ENCODE results near the gene ELL3. TPM values are rescaled to one million over a fixed set of nuclear protein-coding genes. Genes with fewer than 3 reads are reported as not detected.
"Not testable (repeated sequence)": the region's sequence is repeated elsewhere in the genome, so short reads cannot be mapped to it uniquely, and the experiment has no call there.

Gene ELL3
- total RNA-seq, 1 experiment from 2014 or later = 522 TPM

DNA sequence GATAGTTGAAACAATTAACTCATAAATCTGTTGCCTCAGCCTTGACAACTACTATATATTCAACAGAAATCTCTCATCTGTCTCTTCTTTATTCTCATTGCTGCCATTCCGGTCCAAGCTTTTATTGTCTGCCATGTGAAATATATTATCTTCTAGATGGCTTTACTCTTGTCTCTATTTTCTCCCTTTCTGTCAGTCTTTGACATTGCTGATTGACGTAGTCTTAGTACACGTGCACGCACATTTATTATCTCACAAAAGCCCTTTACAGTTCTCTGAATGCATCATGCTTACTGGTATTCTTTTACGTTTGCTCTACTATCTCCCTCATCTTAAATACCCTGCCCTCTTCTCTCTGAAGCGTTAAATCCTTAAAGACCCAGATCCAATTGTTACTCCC lies 24.9 kb downstream of the ELL3 start:
- Histone ChIP-seq H3K4me2 (ENCODE audit: low read depth, low read length, poor library complexity, severe bottlenecking) (no peak overlapping the region), H3K4me3 (ENCODE audit: low read length) (no peak overlapping the region), H3K9ac (ENCODE audit: low read length) (no peak overlapping the region), H4K20me1 (ENCODE audit: insufficient read depth, low read depth, low read length) (peaks cover 85% of the 10 kb centered on the region), H3K9me2 (replicated peaks; ENCODE audit: insufficient read depth, low read length) (no peaks in the 10 kb centered on the region), H3K9me3 (ENCODE audit: low read length) (no peaks in the 10 kb centered on the region), H2AFZ (ENCODE audit: low read length) (no peak overlapping the region), H3K27me3 (ENCODE audit: low read length) (no peaks in the 10 kb centered on the region), H3K79me2 (ENCODE audit: low read length) (peaks cover 98% of the 10 kb centered on the region), H3K4me1 (ENCODE audit: low read length) (peaks cover 52% of the 10 kb centered on the region), H3K36me3 (ENCODE audit: insufficient read depth, low read length) (peaks cover 51% of the 10 kb centered on the region), H3K27ac (ENCODE audit: low read length) (peak overlapping the region; percentile 92)
- no peak for DNase-seq

DNA sequence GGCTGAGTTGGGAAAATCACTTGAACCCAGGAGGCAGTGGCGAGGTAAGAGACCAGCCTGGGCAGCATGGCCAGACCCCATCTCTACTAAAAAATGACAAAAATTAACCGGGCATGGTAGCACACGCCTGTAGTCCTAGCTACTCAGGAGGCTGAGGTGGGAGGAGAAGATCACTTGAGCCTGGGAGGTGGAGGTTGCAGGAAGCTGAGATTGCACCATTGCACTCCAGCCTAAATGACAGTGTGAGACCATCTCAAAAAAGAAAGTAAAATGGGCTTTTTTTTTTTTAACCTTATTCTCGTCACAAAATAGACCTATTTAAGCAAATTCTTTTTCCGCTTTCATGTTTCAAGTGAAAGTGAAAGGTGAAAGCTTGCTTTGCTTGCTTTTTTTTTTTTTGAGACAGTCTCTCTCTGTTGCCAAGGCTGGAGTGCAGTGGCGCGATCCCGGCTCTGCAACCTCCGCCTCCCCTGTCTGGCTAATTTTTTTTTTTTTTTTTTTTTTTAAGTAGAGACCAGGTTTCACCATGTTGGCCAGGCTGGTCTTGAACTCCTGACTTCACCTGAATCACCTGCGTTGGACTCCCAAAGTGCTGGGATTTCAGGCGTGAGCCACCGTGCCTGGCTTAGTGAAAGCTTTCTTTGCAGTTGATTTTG lies 26.9 kb downstream of the ELL3 start:
- Histone ChIP-seq H2AFZ (ENCODE audit: low read length) (no peak overlapping the region), H3K9me2 (replicated peaks; ENCODE audit: insufficient read depth, low read length) (no peaks in the 10 kb centered on the region), H4K20me1 (ENCODE audit: insufficient read depth, low read depth, low read length) (peaks cover 69% of the 10 kb centered on the region), H3K4me2 (ENCODE audit: low read depth, low read length, poor library complexity, severe bottlenecking) (peak overlapping the region; percentile 98), H3K36me3 (ENCODE audit: insufficient read depth, low read length) (peaks cover 35% of the 10 kb centered on the region), H3K4me1 (ENCODE audit: low read length) (peaks cover 61% of the 10 kb centered on the region), H3K79me2 (ENCODE audit: low read length) (peaks cover 89% of the 10 kb centered on the region), H3K4me3 (ENCODE audit: low read length) (peak overlapping the region; percentile 63), H3K9ac (ENCODE audit: low read length) (peak overlapping the region; percentile 48), H3K27me3 (ENCODE audit: low read length) (no peaks in the 10 kb centered on the region), H3K27ac (ENCODE audit: low read length) (peak overlapping the region; percentile 92), H3K9me3 (ENCODE audit: low read length) (no peaks in the 10 kb centered on the region)
- DNase-seq = peak; percentile 95

DNA sequence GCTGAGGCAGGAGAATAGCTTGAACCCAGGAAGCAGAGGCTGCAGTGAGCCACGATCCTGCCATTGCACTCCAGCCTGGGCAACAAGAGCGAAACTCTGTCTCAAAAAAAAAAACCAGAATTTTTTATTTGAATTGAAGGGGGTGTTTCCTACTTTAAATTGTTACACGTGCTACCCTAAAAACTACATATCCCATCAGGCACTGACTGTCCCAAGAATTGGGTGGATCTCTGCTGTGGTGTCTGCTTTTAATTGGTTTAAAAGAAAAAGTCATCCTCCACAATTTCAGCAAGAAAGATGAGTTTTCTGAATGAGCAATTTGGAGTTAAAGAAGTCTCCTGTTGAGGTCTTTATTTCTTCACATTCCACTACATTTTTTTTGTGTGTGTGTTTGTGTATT lies 28.4 kb downstream of the ELL3 start:
- Histone ChIP-seq H3K9me3 (ENCODE audit: low read length) (no peaks in the 10 kb centered on the region), H3K79me2 (ENCODE audit: low read length) (peaks cover 74% of the 10 kb centered on the region), H3K27ac (ENCODE audit: low read length) (peak overlapping the region; percentile 92), H2AFZ (ENCODE audit: low read length) (no peak overlapping the region), H4K20me1 (ENCODE audit: insufficient read depth, low read depth, low read length) (peaks cover 56% of the 10 kb centered on the region), H3K4me1 (ENCODE audit: low read length) (peaks cover 76% of the 10 kb centered on the region), H3K9ac (ENCODE audit: low read length) (peak overlapping the region; percentile 49), H3K4me2 (ENCODE audit: low read depth, low read length, poor library complexity, severe bottlenecking) (peak overlapping the region; percentile 98), H3K27me3 (ENCODE audit: low read length) (no peaks in the 10 kb centered on the region), H3K36me3 (ENCODE audit: insufficient read depth, low read length) (peaks cover 28% of the 10 kb centered on the region), H3K4me3 (ENCODE audit: low read length) (peak overlapping the region; percentile 83), H3K9me2 (replicated peaks; ENCODE audit: insufficient read depth, low read length) (no peaks in the 10 kb centered on the region)
- peak; percentile 62 for DNase-seq

DNA sequence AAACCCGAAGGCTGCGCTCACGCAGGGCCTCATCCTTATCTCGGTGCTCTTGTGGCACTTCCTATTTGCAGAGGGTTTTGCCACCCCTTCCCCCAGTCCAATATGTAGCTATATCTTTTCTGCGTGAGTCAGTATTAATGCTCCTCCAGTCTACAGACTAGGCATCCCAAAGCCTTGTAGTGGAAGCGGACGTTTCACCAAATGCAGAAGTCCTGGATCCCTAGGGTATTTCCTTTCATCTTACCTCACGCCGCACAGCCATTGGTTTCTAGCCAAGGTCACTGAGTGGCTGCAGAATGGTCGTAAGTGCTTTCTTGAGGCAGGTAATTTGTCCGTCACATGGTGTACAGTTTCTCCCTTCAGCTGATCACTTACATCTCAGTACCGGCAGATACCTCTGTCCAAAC lies 29.9 kb downstream of the ELL3 start:
- not testable (repeated sequence) for H3K9me3 ChIP-seq (ENCODE audit: low read length); H3K27me3 ChIP-seq (ENCODE audit: low read length); H3K9me2 ChIP-seq (replicated peaks; ENCODE audit: insufficient read depth, low read length); H2AFZ ChIP-seq (ENCODE audit: low read length)
- peaks cover 13% of the 10 kb centered on the region for H3K36me3 ChIP-seq (ENCODE audit: insufficient read depth, low read length)
- peak overlapping the region; percentile 83 for H3K4me3 ChIP-seq (ENCODE audit: low read length)
- H3K4me2 ChIP-seq (ENCODE audit: low read depth, low read length, poor library complexity, severe bottlenecking) = peak overlapping the region; percentile 98
- H3K4me1 ChIP-seq (ENCODE audit: low read length) = peaks cover 72% of the 10 kb centered on the region
- peaks cover 42% of the 10 kb centered on the region for H4K20me1 ChIP-seq (ENCODE audit: insufficient read depth, low read depth, low read length)
- peak; percentile 79 for DNase-seq
- peaks cover 59% of the 10 kb centered on the region for H3K79me2 ChIP-seq (ENCODE audit: low read length)
- H3K27ac ChIP-seq (ENCODE audit: low read length) = peak overlapping the region; percentile 92
- H3K9ac ChIP-seq (ENCODE audit: low read length) = peak overlapping the region; percentile 99

DNA sequence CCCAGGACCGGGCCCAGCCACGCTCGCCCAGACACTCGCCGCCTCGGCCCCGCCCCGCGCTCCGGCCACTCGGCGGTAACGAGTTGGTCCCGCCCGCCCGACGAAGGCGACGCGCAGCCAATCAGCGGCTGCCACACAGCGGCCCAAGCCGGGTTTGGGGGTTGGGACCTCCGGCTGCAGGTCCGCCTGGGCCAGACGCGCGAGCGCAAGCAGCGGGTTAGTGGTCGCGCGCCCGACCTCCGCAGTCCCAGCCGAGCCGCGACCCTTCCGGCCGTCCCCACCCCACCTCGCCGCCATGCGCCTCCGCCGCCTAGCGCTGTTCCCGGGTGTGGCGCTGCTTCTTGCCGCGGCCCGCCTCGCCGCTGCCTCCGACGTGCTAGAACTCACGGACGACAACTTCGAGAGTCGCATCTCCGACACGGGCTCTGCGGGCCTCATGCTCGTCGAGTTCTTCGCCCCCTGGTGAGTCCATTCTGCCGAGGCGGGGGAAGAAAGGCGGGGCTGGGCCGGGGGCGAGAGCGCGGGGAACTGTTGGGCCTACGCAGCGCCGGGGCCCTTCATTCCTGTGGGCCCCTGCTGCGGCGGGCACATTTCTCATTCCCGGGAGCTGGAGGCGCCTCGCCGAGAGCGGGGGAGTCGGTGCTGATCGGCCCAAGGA lies 30.4 kb downstream of the ELL3 start, which contains the start of gene PDIA3:
Gene PDIA3 (plus strand): TSS at position 194 of the 658 bp plus-strand sequence. CDS start 102 bp downstream, at position 296.
- H3K4me1 ChIP-seq (ENCODE audit: low read length) = peaks cover 66% of the 10 kb centered on the region
- H3K27ac ChIP-seq (ENCODE audit: low read length) = peak within 1 kb of the TSS; percentile 92
- not testable (repeated sequence) for H3K9me3 ChIP-seq (ENCODE audit: low read length); H3K9me2 ChIP-seq (replicated peaks; ENCODE audit: insufficient read depth, low read length); H2AFZ ChIP-seq (ENCODE audit: low read length); H3K27me3 ChIP-seq (ENCODE audit: low read length); H3K36me3 ChIP-seq (ENCODE audit: insufficient read depth, low read length)
- peak within 1 kb of the TSS; percentile 98 for H3K4me2 ChIP-seq (ENCODE audit: low read depth, low read length, poor library complexity, severe bottlenecking)
- DNase-seq = peak; percentile 97
- peaks cover 54% of the 10 kb centered on the region for H3K79me2 ChIP-seq (ENCODE audit: low read length)
- peak within 1 kb of the TSS; percentile 99 for H3K9ac ChIP-seq (ENCODE audit: low read length)
- H4K20me1 ChIP-seq (ENCODE audit: insufficient read depth, low read depth, low read length) = peaks cover 36% of the 10 kb centered on the region
- peak within 1 kb of the TSS; percentile 83 for H3K4me3 ChIP-seq (ENCODE audit: low read length)

DNA sequence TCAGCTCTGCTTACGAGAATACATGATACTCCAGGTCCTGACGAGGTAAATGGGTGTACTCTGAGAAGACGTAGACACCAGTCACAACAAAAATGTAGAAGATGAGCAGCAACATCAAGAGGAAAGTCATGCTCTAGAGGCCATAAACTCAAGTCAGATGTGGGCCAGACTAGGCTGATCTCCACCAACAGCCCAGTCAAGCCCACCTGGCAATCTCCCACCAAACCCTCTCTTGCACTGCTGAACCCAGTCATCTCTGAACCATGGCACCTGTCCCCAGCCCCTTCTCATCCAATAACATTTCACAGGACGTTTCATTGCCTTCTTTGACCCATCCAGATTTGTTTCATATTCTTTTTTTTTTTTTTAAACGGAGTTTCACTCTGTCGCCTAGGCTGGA lies 41.4 kb downstream of the ELL3 start:
- Histone ChIP-seq H3K9me3 (ENCODE audit: low read length) (no peaks in the 10 kb centered on the region), H3K79me2 (ENCODE audit: low read length) (no peaks in the 10 kb centered on the region), H3K9me2 (replicated peaks; ENCODE audit: insufficient read depth, low read length) (no peaks in the 10 kb centered on the region), H3K4me1 (ENCODE audit: low read length) (peaks cover 7% of the 10 kb centered on the region), H3K27ac (ENCODE audit: low read length) (no peak overlapping the region), H3K4me3 (ENCODE audit: low read length) (no peak overlapping the region), H4K20me1 (ENCODE audit: insufficient read depth, low read depth, low read length) (no peaks in the 10 kb centered on the region), H3K4me2 (ENCODE audit: low read depth, low read length, poor library complexity, severe bottlenecking) (peak overlapping the region; percentile 26), H2AFZ (ENCODE audit: low read length) (no peak overlapping the region), H3K27me3 (ENCODE audit: low read length) (no peaks in the 10 kb centered on the region), H3K36me3 (ENCODE audit: insufficient read depth, low read length) (no peaks in the 10 kb centered on the region), H3K9ac (ENCODE audit: low read length) (no peak overlapping the region)
- peak; percentile 21 for DNase-seq

DNA sequence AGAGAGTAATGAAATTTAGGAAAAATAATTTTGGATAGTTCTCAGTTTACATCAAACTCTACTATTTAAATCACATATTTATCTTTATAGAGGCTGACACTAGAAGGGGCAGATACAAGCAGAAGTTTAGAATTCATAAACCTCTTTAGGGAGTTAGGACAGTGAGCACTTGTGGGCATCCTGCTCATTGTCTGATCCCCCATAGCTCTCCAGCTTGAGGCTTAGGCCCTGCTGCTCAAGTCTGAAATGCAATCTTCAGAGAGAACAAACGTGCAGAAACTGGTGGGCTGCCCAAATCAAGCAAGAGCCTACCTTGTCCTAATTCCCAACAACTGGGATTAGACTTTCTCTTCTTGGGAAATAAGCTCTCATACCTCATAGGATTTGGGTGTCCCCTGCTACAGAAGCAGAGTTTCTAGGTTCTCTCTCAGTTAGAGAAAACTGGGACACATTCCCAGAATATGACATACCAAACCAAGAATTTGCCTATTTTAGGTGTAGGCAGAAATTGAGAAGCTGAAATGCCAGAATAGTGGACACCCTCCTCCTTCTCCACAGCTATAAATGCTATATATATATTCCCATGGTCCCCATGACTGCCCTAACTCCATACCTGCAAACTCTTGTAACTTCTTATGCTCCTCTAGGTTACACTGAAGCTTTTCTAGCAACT lies 48.6 kb downstream of the ELL3 start:
- not testable (repeated sequence) for H3K27ac ChIP-seq (ENCODE audit: low read length); H3K4me1 ChIP-seq (ENCODE audit: low read length); H3K4me3 ChIP-seq (ENCODE audit: low read length); H3K79me2 ChIP-seq (ENCODE audit: low read length); H3K9me3 ChIP-seq (ENCODE audit: low read length); H2AFZ ChIP-seq (ENCODE audit: low read length); H3K4me2 ChIP-seq (ENCODE audit: low read depth, low read length, poor library complexity, severe bottlenecking); H3K9me2 ChIP-seq (replicated peaks; ENCODE audit: insufficient read depth, low read length); H3K36me3 ChIP-seq (ENCODE audit: insufficient read depth, low read length); H3K9ac ChIP-seq (ENCODE audit: low read length); H4K20me1 ChIP-seq (ENCODE audit: insufficient read depth, low read depth, low read length); H3K27me3 ChIP-seq (ENCODE audit: low read length)
- DNase-seq = peak; percentile 33

DNA sequence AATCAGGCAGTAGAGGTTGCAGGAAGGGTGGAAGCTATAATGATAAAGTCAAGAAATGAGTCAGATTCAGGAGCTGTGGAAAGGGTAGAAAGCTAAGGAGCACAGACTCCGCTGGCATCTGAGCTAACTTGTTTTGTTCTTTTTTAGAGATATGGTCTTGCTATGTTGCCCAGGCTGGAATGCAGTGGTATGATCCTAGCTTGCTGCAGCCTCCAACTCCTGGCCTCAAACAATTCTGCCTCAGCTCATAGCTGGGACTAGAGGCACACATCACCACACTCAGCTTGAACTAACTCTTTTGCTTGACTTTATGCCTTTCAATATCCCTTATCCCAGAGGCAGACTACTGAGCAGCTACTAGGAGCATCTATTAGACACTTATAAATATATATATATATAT lies 50.5 kb downstream of the ELL3 start:
- DNase-seq = peak; percentile 29
- H2AFZ ChIP-seq (ENCODE audit: low read length); H3K4me1 ChIP-seq (ENCODE audit: low read length): not testable (repeated sequence)

More for the DNA sequence above, 50.5 kb downstream of the ELL3 start:
- not testable (repeated sequence) for H3K36me3 ChIP-seq (ENCODE audit: insufficient read depth, low read length); H4K20me1 ChIP-seq (ENCODE audit: insufficient read depth, low read depth, low read length); H3K9me3 ChIP-seq (ENCODE audit: low read length); H3K27ac ChIP-seq (ENCODE audit: low read length); H3K4me3 ChIP-seq (ENCODE audit: low read length); H3K4me2 ChIP-seq (ENCODE audit: low read depth, low read length, poor library complexity, severe bottlenecking); H3K9me2 ChIP-seq (replicated peaks; ENCODE audit: insufficient read depth, low read length); H3K9ac ChIP-seq (ENCODE audit: low read length); H3K27me3 ChIP-seq (ENCODE audit: low read length); H3K79me2 ChIP-seq (ENCODE audit: low read length)

Data from Karpas-422 (cell line).